ENCODE data around the gene PI4KA. TPM values are rescaled to one million over a fixed set of nuclear protein-coding genes. Genes with fewer than 3 reads are reported as not detected.
A peak's percentile ranks its signal among the peaks of the same experiment; 100 is the strongest.

The PI4KA gene
- total and polyA plus RNA-seq, 5 donors from 2014 or later: 38.9 to 182 (median 44.5) TPM

DNA sequence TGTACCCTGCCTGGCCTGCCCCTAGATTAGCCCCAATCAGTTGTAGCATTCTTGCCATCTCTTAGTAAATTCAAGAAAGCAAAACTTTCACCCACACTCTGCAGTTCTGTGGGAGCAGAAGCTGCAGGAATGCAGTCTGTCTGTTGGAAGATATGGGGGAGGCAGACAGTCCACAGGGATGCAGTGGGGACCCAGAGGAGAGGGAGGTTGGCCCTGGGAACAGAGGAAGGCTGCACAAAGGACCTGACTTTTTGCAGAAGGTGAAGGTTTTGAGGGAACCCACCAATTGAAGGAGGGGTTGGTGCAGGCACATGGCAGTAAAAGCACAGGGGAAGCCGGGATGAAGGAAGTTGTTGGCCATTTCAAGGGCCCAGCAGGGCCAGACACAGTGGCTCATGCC is 16.7 kb upstream of the PI4KA start:
- Histone ChIP-seq H3K9me3 (ENCODE audit: control insufficient read depth in 2 of 2, low read length in 2 of 2) (no peaks in the 10 kb centered on the region), H3K27me3 (ENCODE audit: control insufficient read depth, insufficient read depth, low read length) (no peaks in the 10 kb centered on the region), H3K4me3 (ENCODE audit: low read depth, low read length) (no peak overlapping the region), H3K27ac (ENCODE audit: insufficient read depth, low read length, poor library complexity, severe bottlenecking) (no peak overlapping the region), H3K4me1 (ENCODE audit: control insufficient read depth, insufficient read depth, low read length, poor library complexity, severe bottlenecking) (no peaks in the 10 kb centered on the region), H3K36me3 (ENCODE audit: control insufficient read depth, insufficient read depth, low read length) (peaks cover 26% of the 10 kb centered on the region)
- H3K27ac Mint-ChIP-seq: peak overlapping the region; percentile 48 to 84 (median 75)
- H3K4me1 Mint-ChIP-seq: peaks cover 0 to 4% (median 0%) of the 10 kb centered on the region in 4 donors
- H3K27me3 Mint-ChIP-seq: no peaks in the 10 kb centered on the region
- H3K9me3 Mint-ChIP-seq: no peaks in the 10 kb centered on the region
- ATAC-seq (ENCODE audit: low read depth in 2 of 2): no peak
- H3K4me3 Mint-ChIP-seq: no peak overlapping the region
- no peak for DNase-seq
- H3K36me3 Mint-ChIP-seq: peaks cover 10% of the 10 kb centered on the region

DNA sequence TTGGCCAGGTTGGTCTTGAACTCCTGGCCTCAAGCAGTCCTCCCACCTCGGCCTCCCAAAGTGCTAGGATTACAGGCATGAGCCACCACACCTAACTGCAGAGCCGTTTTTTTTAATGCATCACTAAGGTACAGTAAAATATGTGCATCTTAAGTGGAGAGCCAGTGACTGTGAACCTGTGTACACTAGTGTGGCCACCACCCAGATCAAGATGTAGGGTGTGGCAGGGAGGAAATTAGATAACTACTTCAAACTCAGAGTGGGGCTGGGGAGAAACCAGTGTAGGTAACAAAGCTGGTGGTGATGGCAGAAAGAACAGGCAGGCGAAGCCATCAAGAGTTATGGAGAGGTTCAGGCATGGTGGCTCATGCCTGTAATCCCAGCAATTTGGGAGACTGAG is 14.6 kb upstream of the PI4KA start:
- H3K27ac Mint-ChIP-seq: peak overlapping the region in 1 of 3 donors; percentile 39
- H3K36me3 Mint-ChIP-seq: peaks cover 13% of the 10 kb centered on the region
- Histone ChIP-seq H3K9me3 (ENCODE audit: control insufficient read depth in 2 of 2, low read length in 2 of 2) (no peaks in the 10 kb centered on the region), H3K4me1 (ENCODE audit: control insufficient read depth, insufficient read depth, low read length, poor library complexity, severe bottlenecking) (no peaks in the 10 kb centered on the region), H3K4me3 (ENCODE audit: low read depth, low read length) (no peak overlapping the region), H3K36me3 (ENCODE audit: control insufficient read depth, insufficient read depth, low read length) (peaks cover 27% of the 10 kb centered on the region), H3K27me3 (ENCODE audit: control insufficient read depth, insufficient read depth, low read length) (no peaks in the 10 kb centered on the region), H3K27ac (ENCODE audit: insufficient read depth, low read length, poor library complexity, severe bottlenecking) (no peak overlapping the region)
- peak in 1 of 3 donors; percentile 72 for DNase-seq
- no peak overlapping the region for H3K4me3 Mint-ChIP-seq
- no peaks in the 10 kb centered on the region for H3K27me3 Mint-ChIP-seq
- peaks cover 2 to 7% (median 4%) of the 10 kb centered on the region in 4 donors for H3K4me1 Mint-ChIP-seq
- no peak for ATAC-seq (ENCODE audit: low read depth in 2 of 2)
- no peaks in the 10 kb centered on the region for H3K9me3 Mint-ChIP-seq

DNA sequence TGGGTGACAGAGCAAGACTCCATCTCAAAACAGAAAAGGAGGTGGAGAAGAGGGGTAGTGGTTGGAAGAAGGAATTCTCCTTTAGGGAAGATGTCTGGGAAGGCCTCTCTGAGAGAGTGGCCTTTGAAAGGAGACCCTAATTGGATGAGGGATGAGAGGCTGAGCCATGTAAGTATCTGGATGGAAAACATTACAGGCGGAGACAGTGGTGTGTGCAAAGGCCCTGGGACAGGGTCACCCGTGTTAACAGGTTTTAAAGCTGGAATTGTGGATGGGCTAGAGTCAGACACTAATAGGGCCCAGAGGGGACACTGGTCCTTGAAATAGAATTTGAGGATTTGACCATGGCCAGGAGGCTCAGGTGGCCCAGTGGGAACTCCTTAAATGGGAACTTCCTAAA is 10.6 kb upstream of the PI4KA start:
- H3K36me3 ChIP-seq (ENCODE audit: control insufficient read depth, insufficient read depth, low read length): peaks cover 27% of the 10 kb centered on the region
- Mint-ChIP-seq H3K9me3 (no peaks in the 10 kb centered on the region), H3K4me3 (no peak overlapping the region), H3K27ac (no peak overlapping the region), H3K4me1 (peaks cover 7 to 26% (median 18%) of the 10 kb centered on the region in 4 donors), H3K27me3 (no peaks in the 10 kb centered on the region), H3K36me3 (peaks cover 8% of the 10 kb centered on the region)
- H3K27me3 ChIP-seq (ENCODE audit: control insufficient read depth, insufficient read depth, low read length): no peaks in the 10 kb centered on the region
- no peak overlapping the region for H3K27ac ChIP-seq (ENCODE audit: insufficient read depth, low read length, poor library complexity, severe bottlenecking)
- no peak for ATAC-seq (ENCODE audit: low read depth in 2 of 2)
- DNase-seq: no peak
- H3K4me1 ChIP-seq (ENCODE audit: control insufficient read depth, insufficient read depth, low read length, poor library complexity, severe bottlenecking): peaks cover 8% of the 10 kb centered on the region
- no peaks in the 10 kb centered on the region for H3K9me3 ChIP-seq (ENCODE audit: control insufficient read depth in 2 of 2, low read length in 2 of 2)
- H3K4me3 ChIP-seq (ENCODE audit: low read depth, low read length): no peak overlapping the region

DNA sequence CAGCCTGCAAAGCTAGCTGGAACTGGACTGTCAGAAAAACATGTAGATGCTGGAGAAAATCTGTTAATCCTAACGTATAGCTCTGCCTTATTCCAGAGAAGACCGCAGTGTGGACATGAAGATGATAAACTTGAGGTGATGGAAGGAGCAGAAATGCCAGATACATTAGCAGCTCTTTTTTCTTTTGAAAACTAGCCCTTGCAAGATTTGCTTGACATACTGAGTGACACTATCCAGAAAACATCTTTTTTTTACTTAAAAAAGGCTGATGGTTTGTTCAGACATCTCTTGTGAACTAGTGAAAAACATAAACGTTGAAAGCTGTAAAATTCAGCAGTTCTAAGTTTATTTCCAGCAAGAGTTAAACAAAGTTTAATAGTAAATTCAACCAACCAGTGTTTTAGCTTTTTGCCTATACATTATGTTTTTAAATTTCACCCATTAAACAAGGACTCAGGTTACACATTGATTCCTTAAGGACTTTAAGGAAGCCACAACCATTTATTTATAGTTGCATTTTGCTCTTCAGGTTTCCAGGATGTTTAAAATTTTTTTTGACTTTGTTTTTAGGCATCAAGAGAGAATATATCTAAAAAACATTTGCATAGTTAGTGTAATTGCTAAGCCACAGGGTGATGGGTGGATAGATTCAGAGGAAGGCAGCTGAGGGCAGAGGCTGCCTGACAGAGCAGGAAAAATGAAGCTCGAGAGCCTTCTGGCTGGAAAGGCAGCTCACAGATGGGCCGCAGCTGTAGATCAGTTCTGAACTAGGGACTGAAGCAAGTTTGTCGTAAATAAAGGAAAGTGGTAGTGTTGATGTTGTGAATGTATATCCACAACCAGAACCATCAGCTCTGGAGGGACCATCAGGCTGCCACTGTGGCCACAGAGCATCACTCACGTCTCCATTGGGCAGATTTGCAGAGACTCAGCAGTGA is 9.7 kb upstream of the PI4KA start:
- H3K27ac Mint-ChIP-seq: peak overlapping the region in 1 of 3 donors; percentile 62
- Histone ChIP-seq H3K4me1 (ENCODE audit: control insufficient read depth, insufficient read depth, low read length, poor library complexity, severe bottlenecking) (peaks cover 8% of the 10 kb centered on the region), H3K36me3 (ENCODE audit: control insufficient read depth, insufficient read depth, low read length) (peaks cover 31% of the 10 kb centered on the region), H3K27ac (ENCODE audit: insufficient read depth, low read length, poor library complexity, severe bottlenecking) (peak overlapping the region; percentile 8), H3K27me3 (ENCODE audit: control insufficient read depth, insufficient read depth, low read length) (no peaks in the 10 kb centered on the region), H3K9me3 (ENCODE audit: control insufficient read depth in 2 of 2, low read length in 2 of 2) (no peaks in the 10 kb centered on the region), H3K4me3 (ENCODE audit: low read depth, low read length) (no peak overlapping the region)
- peaks cover 11 to 36% (median 24%) of the 10 kb centered on the region in 4 donors for H3K4me1 Mint-ChIP-seq
- DNase-seq (no peak), ATAC-seq (ENCODE audit: low read depth in 2 of 2) (no peak)
- H3K4me3 Mint-ChIP-seq: no peak overlapping the region
- H3K9me3 Mint-ChIP-seq: peaks cover 0 to 2% (median 0%) of the 10 kb centered on the region in 7 donors
- no peaks in the 10 kb centered on the region for H3K27me3 Mint-ChIP-seq
- H3K36me3 Mint-ChIP-seq: peaks cover 13% of the 10 kb centered on the region

DNA sequence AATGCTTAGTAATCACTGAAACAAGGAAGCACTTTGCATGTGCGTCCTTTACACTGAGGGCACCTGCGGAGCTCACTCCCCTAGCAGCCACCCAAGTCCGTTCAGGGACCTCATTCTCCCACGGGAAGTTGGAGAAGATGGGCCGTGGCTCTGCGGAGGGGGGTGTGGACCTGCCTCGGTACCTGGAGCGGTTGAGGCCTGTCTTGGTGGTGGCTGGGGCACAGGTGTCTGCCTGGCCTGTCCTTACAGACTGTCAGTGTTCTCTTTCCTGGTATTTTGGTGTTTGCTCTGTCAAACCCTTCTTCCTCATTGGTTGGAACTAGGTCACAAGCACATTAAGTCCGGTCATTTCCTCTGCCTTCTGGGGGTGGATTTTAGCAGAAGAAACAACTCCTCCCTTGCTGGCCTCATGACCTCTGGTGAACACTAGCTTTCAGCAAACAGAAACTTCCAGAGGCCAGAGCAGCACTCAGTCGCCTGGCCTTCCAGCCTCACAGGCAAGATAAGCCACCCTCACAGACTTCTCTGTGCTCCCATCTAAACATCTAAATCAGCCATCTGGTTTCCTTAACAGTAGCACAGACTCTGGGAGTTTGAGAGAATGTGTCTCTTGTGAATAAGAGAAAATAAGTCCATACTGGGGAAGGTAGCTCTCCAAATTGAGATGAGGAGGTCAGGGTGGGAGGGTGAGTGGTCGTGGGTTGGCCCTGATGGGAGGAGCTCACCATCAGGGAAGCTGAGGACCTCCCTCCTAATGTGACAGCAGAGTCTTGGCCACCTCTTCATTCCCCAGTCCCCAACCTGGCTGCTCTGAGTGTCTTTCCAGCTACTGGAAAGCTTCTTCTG is 8.8 kb upstream of the PI4KA start:
- H3K4me1 Mint-ChIP-seq: peaks cover 11 to 41% (median 31%) of the 10 kb centered on the region in 4 donors
- H3K9me3 Mint-ChIP-seq: peaks cover 0 to 2% (median 0%) of the 10 kb centered on the region in 7 donors
- Histone ChIP-seq H3K27ac (ENCODE audit: insufficient read depth, low read length, poor library complexity, severe bottlenecking) (peak overlapping the region; percentile 8), H3K36me3 (ENCODE audit: control insufficient read depth, insufficient read depth, low read length) (peaks cover 35% of the 10 kb centered on the region), H3K4me1 (ENCODE audit: control insufficient read depth, insufficient read depth, low read length, poor library complexity, severe bottlenecking) (peaks cover 8% of the 10 kb centered on the region), H3K27me3 (ENCODE audit: control insufficient read depth, insufficient read depth, low read length) (no peaks in the 10 kb centered on the region), H3K4me3 (ENCODE audit: low read depth, low read length) (no peak overlapping the region), H3K9me3 (ENCODE audit: control insufficient read depth in 2 of 2, low read length in 2 of 2) (no peaks in the 10 kb centered on the region)
- peaks cover 16% of the 10 kb centered on the region for H3K36me3 Mint-ChIP-seq
- ATAC-seq (ENCODE audit: low read depth in 2 of 2) (no peak), DNase-seq (peak in 1 of 3 donors; percentile 75)
- no peak overlapping the region for H3K4me3 Mint-ChIP-seq
- no peaks in the 10 kb centered on the region for H3K27me3 Mint-ChIP-seq
- peak overlapping the region in 1 of 3 donors; percentile 62 for H3K27ac Mint-ChIP-seq

DNA sequence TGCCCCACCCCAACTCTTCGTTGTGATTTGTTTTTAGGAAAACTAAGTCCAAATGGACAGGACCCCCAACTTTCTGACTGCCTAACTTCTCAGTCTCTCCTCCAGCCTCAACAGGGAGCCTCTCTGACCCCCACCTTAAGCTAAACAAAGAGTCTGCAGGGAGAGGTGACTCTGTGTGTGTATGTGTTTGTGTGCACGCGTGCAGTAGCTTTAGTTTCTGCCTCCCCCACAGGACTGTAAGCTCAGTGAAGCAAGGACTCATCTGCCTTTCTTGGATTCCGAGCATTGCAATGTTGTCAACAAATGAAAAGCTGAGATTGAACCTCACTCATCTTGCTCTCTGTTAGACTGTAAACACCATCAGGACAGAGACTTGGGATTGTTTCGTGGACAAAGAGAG is 8.1 kb upstream of the PI4KA start:
- no peak overlapping the region for H3K4me3 ChIP-seq (ENCODE audit: low read depth, low read length)
- H3K4me1 ChIP-seq (ENCODE audit: control insufficient read depth, insufficient read depth, low read length, poor library complexity, severe bottlenecking): peaks cover 8% of the 10 kb centered on the region
- Mint-ChIP-seq H3K9me3 (peaks cover 0 to 2% (median 0%) of the 10 kb centered on the region in 7 donors), H3K27me3 (no peaks in the 10 kb centered on the region), H3K4me3 (no peak overlapping the region), H3K4me1 (peaks cover 17 to 47% (median 36%) of the 10 kb centered on the region in 4 donors), H3K27ac (peak overlapping the region in 1 of 3 donors; percentile 8), H3K36me3 (peaks cover 21% of the 10 kb centered on the region)
- peaks cover 36% of the 10 kb centered on the region for H3K36me3 ChIP-seq (ENCODE audit: control insufficient read depth, insufficient read depth, low read length)
- ATAC-seq (ENCODE audit: low read depth in 2 of 2): no peak
- H3K27me3 ChIP-seq (ENCODE audit: control insufficient read depth, insufficient read depth, low read length): no peaks in the 10 kb centered on the region
- no peaks in the 10 kb centered on the region for H3K9me3 ChIP-seq (ENCODE audit: control insufficient read depth in 2 of 2, low read length in 2 of 2)
- DNase-seq: no peak
- H3K27ac ChIP-seq (ENCODE audit: insufficient read depth, low read length, poor library complexity, severe bottlenecking): no peak overlapping the region

DNA sequence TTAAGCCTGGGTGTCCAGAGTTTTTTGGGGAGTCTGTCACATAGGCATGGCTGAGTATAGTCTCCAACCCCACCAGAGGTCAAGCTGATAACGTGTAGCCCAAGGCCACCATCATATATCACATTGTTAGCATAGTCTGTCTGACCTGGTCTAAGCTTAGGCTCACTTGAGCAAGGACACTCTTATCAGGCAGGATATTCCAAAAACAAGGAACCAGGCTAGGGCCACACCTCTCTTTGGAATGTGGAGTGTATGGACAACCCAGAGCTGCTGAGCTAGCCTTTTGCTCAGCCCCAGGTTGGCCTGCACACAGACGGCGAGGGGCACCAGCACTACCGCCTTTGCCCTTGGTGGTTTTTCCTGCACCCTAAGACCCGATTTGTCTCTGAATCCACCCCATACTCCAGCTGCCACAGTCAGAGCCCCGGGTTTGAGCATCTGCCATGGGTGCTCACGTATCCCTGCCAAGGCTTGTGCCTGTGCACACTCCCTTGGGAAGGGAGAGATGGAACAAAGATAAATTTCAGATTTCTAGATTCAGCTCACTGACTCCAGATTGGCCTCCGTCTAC is 7.3 kb upstream of the PI4KA start:
- H3K9me3 ChIP-seq (ENCODE audit: control insufficient read depth in 2 of 2, low read length in 2 of 2): no peaks in the 10 kb centered on the region
- peaks cover 17 to 47% (median 38%) of the 10 kb centered on the region in 4 donors for H3K4me1 Mint-ChIP-seq
- H3K27ac ChIP-seq (ENCODE audit: insufficient read depth, low read length, poor library complexity, severe bottlenecking): no peak overlapping the region

More for the DNA sequence above, 7.3 kb upstream of the PI4KA start:
- H3K27me3 ChIP-seq (ENCODE audit: control insufficient read depth, insufficient read depth, low read length): no peaks in the 10 kb centered on the region
- H3K4me3 ChIP-seq (ENCODE audit: low read depth, low read length): no peak overlapping the region
- H3K36me3 Mint-ChIP-seq: peaks cover 21% of the 10 kb centered on the region
- H3K27me3 Mint-ChIP-seq: no peaks in the 10 kb centered on the region
- ATAC-seq (ENCODE audit: low read depth in 2 of 2): no peak
- H3K36me3 ChIP-seq (ENCODE audit: control insufficient read depth, insufficient read depth, low read length): peaks cover 34% of the 10 kb centered on the region
- no peak for DNase-seq
- H3K4me3 Mint-ChIP-seq: no peak overlapping the region
- H3K4me1 ChIP-seq (ENCODE audit: control insufficient read depth, insufficient read depth, low read length, poor library complexity, severe bottlenecking): peaks cover 9% of the 10 kb centered on the region
- H3K27ac Mint-ChIP-seq: peak overlapping the region in 1 of 3 donors; percentile 8
- peaks cover 0 to 2% (median 0%) of the 10 kb centered on the region in 7 donors for H3K9me3 Mint-ChIP-seq
